CD4-positive, alpha-beta T cell treated with Interleukin-4 for 1 hour (primary cell): ENCODE measurements around the gene SLC25A27.
"Not testable (repeated sequence)": the region's sequence is repeated elsewhere in the genome, so short reads cannot be mapped to it uniquely, and the experiment has no call there.

Experiments used
- DNase-seq, 2 donors: peaks; one replicate each; pipeline ENCODE4 v3.0.0-alpha.2; 2020 to 2022

Gene SLC25A27, protein sequence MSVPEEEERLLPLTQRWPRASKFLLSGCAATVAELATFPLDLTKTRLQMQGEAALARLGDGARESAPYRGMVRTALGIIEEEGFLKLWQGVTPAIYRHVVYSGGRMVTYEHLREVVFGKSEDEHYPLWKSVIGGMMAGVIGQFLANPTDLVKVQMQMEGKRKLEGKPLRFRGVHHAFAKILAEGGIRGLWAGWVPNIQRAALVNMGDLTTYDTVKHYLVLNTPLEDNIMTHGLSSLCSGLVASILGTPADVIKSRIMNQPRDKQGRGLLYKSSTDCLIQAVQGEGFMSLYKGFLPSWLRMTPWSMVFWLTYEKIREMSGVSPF

DNA sequence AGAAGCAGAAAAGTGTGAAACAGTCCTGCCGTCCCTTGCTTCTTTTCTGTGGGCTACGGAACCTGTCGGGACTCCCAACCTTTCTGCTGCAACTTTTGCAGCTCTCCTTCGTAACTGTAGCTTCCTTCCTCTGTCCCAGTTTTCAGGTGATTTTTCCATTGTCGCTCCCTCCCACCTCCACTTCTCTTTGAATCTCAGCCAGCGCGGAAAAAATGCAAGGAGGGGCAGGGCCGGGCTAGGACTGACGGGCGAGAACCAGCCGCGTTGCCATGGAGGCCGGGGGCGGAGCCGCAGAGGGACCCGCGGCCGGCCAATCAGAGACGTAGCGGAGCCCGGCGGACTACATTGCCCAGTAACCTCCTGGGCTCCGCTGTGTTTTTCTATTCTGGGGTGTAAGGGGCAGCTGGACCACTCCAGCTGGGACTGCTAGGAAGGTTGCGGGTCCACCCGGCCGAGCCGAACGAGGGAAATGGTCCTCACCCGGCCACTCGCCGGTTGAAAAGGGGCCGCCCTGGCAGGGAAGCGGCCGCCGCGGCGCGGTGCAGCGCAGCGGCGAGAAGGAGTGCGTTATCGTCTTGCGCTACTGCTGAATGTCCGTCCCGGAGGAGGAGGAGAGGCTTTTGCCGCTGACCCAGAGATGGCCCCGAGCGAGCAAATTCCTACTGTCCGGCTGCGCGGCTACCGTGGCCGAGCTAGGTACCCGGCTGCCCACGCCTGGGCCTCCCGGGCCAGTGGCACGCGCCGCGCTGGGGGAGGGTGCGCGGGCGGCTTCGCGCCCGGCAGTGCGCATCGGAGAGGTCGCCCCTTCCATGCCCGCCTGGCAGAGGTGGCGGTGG is at the start of gene SLC25A27, which contains the start of gene CYP39A1:
Gene SLC25A27, plus strand, starts transcription at position 373 of the 836 bp plus-strand sequence. Its CDS starts 218 bp downstream, at position 591.
Gene CYP39A1, minus strand, starts transcription at position 216 of the 836 bp plus-strand sequence. CDS start 236 bp downstream, outside the sequence.
- DNase-seq, result peak; percentile 74 to 81

DNA sequence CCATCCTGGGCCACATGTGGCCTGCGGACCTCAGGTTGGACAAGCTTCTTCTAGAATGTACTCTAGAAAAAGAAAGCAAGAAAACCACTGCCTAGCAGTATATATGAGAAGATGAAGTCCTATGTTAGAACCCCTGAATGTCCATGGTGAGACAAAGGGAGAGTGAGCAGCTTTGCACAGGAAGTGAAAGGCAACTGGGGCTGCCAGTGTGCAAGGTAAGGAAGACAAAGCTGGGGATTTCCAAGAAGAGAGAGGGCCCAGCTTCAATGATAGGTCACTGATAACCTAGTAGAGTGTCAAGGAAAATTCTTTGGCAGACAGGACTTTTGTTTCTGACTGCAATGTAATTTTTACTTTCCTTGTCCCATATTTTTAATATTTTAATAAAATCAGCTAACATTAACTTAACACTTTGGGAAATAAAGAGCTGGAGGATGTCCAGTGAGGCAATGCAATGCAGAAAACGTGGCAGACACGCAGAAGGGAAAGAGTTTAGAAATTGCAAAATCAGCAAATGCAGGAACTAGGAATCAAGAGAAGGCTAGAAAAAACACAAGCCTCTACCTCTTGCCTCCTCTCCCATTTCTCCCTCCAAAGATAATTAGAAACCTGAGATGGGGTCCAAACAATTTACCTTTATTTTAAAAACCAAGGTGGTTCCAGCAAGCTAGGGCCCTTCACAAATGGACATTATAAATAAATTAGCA is 47.5 kb upstream of the SLC25A27 start:
- no peak for DNase-seq

DNA sequence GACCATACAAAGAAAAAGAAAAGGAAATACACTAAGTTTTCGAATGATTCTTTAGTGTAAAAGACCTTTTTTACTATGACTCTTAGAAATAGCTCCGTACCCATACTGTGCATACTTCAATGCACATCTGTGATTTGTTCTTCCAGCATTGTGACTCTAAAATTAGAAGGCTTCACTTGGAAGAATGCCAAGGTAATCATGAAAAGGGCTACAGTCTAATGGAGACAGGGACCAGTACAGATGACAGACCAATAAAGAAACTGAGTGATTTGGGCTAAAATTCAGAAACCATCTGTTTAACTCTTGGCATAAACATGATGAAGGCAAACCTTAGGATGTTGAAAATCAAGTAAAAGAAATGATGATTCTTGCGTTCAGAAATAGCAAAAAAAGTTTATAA is 46.4 kb upstream of the SLC25A27 start:
- no peak for DNase-seq

DNA sequence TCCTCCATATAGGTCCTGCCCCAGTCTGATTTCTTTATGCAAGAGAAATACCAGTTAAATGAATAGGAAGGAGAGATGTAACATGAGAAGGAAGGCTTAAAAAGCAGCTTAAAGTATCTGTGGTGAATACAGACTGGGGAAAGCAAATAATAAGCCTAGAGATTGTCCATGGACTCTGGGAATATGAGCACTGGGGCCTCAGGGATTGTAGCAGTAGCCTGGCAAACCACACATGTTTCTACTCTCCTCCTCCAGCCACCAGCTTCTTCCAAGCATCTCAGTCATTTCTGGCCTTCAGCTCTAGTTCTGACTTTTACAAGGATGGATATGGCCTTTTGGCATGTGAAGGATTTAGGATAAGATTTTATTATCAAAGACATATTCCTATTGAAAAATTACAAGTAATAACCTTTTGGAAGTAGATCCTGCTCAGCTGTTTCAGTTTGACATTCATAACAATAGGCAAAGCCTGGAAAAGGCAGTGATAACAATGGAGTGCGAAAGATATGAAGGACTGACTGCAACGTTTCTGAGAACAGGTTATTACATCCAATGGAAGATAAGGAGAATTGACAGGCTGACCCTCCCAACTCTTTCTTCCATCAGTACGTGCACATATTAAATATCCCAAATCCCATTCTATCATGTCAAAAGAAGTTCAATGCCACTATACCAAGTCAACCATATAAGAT is 41.8 kb upstream of the SLC25A27 start:
- no peak for DNase-seq

DNA sequence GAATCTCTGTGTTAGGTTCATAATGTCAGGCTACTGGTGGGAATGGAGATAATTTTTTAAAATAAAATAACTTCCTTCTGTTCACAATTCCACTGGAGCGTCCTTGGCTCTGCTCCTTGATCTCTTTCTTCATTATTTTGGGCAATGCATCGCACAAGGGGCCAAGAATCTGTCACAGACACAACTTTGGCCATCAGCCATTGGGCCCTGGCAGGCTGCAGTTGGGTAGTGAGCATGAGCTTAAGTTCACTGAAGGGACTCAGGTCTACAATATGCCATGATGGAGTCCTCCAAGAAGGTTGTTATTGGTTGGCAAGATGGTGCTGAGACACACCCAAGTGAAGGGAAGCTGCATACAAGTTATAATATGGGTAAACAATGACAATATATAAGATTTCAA is 40.1 kb upstream of the SLC25A27 start:
- no peak for DNase-seq

DNA sequence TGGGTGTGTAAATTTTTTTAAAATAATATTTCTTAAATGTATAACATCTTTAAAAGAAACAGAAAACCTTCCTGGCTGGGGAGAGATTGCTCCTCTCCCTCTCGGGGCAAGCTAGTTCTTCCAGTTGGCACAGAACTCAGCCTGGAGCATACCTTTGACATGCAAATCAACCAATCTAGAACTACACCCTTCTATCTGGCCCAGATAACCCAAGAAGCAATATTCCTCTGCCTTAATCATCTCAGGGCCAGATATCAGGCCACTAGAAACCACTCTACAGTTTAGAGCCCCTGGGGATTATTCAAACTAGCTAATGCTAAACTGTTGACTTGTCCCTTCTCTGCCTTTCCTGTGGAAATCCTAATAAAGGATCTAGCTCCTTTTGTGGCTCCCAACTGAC is 34.0 kb upstream of the SLC25A27 start:
- DNase-seq, result no peak

DNA sequence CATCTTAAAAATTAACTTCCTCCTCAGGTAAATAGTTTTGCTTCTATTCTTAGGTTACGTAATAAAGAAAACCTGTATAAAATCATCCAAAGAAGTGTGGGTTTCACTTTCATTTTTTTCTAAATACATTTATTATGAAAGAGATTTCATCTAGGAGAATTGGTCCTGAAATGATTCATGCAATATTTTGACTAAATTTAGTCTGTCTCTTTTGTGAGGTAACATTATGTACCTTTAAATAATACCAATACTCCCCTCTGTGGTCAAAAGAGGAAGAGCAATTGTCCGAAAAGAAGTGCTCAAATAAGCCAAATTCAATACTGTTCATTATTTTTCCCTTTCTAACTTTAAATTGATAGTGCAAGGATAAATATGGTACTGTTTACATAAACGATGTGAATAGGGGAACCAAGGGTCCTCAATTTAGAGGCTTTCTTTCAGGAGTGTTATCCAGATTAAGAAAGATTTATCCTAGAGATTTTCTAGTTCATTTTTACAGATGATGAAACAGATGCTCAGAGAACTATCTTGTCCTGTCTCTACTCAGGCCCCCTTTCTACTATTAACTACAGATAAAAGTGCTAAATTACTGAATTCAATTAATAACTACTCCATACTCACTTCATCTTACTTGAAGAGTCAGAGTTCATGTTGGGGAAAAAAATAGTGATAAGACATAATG is 26.4 kb upstream of the SLC25A27 start:
- peak in 1 of 2 donors; percentile 38 for DNase-seq

DNA sequence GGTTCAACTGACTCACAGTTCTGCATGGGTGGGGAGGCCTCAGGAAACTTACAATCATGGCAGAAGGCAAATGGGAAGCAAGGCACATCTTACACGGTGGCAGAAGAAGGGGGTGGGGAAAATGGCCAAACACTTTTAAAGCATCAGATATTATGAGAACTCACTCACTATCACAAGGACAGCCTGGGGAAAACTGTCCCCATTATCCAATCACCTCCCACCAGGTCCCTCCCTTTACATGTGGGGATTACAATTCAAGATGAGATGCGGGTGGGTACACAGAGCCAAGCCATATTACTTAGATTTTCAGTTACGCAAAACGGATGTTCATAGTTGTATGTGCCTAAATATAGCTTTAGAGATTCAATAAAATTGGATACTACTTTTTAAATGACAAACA is 25.8 kb upstream of the SLC25A27 start:
- DNase-seq, result no peak

DNA sequence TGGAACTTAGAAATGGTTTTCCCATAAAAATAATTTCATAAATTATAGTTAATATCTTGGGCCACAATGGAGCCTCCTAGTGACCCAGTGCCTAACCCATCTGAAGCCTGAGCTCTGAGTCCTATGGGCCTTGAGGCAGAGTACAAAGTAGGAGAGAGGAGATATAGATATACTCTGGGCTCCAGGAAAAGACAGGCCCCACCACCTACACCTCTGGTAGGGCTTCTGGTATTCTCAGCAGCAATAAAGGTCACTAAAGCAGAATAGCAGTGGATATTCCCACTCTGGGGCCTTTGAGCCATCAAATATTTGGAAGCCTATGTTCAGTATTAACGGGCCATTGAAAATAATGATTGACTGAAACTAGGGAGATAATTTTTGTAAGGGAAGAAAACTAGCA is 24.3 kb upstream of the SLC25A27 start:
- no peak for DNase-seq

DNA sequence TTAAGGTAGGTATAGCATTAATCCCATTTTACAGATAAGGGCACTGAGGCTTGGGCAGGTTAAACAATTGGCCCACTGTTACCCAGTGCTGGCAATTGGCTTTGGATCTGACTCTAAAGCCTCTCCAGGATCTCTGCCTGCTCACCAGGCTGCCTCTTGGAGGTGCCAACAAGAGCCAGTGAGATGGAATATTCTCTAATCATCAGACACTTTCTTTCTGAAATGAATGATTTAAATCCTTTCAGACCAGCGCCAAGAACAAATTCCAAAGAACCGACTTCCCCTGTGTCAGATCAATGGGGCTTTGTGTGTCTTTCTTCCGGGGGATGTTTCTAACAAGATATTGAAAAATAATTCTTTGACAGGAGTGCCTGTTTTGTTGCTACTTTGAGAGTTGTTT is 23.8 kb upstream of the SLC25A27 start:
- no peak for DNase-seq

DNA sequence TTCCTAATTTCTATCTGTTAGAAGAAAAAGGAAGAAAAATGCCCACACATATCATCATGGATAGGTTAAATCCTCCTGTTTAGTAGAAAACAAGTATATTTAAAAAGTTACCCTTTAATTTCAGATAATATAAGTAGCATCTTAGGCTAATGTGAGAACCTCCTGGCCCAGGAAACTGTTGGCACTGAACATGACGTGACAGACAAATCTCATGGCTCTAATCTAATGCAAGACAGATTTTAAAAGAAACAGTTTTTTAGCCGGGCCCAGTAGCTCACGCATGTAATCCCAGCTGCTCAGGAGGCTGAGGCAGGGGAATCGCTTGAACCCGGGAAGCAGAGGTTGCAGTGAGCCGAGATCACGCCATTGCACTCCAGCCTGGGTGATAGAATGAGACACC is 23.1 kb upstream of the SLC25A27 start:
- DNase-seq, result no peak

DNA sequence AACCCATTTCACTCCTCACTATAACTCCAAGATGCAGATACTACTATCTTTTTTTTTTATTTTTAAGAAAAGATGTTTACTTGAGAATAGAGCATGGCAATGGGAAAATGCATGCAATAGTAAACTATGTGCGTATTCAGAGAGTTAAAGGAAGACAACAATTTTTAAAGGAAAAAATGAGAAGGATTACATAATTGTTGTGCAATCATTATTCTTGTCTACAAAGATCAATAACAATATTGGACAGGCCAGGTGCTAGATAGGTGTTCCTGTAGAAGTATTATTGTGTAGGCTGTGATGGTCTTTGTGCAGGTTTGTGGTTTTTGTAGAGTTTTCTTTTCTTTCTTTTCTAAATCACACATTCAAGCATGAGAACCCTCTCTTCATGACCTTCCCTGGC is 20.7 kb upstream of the SLC25A27 start:
- DNase-seq, result no peak

DNA sequence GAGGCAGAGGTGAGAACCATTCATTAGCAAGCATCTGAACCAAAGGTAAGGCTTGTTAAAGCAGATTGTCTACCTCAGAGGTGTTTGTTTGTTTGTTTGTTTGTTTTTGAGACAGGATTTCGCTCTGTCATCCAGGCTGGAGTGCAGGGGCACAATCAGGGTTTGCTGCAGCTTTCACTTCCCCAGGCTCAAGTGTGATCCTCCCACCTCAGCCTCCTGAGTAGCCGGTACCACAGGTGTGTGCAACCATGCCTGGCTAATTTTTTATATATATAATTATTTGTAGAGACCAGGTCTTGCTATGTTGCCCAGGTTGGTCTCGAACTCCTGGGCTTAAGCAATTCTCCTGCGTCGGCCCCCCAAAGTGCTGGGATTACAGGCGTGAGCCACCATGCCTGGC is 17.3 kb upstream of the SLC25A27 start:
- no peak for DNase-seq

DNA sequence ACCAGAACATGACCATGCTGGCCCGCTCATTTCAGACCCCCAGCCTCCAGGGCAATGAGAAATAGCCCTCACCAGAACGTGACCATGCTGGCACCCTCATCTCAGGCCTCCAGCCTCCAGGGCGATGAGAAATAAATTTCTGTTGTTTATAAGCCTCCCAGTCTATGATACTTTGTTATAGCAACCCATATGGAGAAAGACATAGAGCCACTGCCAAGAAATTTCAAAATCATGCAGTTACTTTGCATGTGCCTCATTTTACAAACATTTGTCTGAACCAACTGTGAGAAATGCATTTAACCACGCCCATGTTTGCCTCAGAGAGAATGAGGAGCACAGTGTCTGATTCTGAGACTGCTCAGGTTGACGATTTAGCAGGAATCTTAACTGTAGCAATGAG is 15.6 kb upstream of the SLC25A27 start:
- DNase-seq, result no peak

DNA sequence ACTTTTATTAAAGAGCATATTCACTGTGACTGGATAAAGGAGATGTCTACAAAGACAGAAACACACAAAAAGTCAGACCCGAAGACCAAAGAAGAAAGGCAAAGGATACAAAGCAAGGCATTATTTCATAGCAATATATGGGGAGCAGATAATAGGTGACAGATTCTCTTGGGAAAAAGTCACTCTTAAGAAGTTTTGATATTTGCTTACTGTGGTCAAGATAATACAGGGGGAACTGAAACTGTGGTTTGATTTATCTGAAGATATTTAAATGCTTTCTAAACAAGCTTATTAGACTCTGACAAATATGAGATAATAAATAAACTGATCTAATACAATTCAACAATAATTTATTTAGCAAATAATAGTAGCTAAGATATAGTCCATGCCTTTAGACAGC is 14.8 kb upstream of the SLC25A27 start:
- DNase-seq, result no peak

DNA sequence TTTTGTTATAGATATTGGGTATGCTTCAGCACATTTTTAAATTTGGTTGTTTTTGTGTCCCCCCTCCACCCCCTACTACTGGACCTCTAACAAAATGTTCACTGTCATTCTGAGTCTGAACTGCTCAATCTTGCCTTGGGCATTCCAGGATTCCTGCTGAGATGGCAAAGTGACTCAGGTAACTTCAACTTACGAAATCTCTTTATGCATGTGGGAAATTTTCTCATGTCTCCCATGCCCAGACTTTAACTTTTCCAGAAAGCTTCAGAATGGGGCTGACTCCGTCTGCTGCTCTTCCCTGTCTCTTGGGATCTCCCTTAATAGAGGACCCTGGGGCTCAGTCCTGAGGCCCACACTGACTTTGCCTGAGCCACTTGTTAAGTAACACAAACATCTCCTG is 14.1 kb upstream of the SLC25A27 start:
- no peak for DNase-seq

DNA sequence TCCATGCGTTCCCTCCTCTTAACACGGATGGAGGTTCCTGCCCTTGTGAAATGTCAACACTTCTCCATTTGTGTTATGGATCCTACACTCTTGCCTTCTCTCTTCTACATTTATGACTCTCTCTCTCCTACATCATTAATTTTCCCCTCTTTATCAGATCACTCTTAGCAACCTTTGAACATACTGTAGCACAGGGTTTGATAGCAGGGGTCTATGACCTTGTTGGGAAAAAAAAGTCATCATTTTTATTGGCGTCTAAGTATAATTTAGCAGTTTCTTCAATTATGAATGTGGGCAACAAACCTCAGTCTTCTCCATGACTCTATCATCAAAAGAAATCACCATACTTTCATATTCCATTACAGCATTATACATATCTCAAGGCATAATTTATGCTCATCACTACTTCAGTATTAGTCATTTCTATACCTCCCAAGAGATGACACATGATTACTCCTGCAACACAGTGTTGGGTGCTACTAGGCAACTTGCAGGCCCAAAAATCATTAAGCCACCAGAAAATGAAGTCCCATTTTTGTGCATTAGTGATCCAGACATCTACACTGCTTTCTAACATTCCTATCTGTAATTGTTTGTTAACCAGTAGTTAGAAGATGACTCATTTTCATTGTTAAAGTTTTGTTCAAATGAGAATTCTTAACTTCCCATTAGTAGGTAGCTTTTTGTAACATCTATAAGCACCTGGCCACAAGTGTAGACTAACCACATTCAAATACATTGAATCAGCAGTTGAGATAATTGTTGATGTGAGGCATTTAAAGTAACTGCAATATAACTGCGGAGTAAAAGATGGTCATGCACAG is 9.6 kb upstream of the SLC25A27 start:
- DNase-seq, result no peak

DNA sequence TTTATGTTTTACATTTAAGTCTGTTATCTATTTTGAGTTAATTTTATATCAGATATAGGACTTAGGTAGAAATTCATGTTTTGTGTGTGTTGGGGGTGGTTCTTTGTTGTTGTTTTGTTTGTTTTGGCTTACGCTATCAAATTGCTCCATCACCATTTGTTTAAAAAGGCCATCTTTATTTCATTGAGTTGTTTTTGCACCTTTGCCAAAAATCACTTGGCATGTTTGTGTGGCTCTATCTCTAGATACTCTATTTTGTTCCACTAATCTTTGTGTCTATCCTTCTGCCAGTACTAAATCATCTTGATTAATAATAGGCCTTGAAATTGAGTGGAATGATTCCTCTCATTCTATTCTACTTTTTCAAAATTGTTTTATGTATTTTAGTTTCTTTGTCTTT is 7.5 kb upstream of the SLC25A27 start:
- no peak for DNase-seq

DNA sequence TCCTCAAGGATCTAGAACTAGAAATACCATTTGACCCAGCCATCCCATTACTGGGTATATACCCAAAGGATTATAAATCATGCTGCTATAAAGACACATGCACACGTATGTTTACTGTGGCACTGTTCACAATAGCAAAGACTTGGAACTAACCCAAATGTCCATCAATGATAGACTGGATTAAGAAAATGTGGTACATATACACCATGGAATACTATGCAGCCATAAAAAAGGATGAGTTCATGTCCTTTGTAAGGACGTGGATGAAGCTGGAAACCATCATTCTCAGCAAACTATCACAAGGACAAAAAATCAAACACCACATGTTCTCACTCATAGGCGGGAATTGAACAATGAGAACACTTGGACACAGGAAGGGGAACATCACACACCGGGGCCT is 4.7 kb upstream of the SLC25A27 start:
- DNase-seq, result not testable (repeated sequence)

DNA sequence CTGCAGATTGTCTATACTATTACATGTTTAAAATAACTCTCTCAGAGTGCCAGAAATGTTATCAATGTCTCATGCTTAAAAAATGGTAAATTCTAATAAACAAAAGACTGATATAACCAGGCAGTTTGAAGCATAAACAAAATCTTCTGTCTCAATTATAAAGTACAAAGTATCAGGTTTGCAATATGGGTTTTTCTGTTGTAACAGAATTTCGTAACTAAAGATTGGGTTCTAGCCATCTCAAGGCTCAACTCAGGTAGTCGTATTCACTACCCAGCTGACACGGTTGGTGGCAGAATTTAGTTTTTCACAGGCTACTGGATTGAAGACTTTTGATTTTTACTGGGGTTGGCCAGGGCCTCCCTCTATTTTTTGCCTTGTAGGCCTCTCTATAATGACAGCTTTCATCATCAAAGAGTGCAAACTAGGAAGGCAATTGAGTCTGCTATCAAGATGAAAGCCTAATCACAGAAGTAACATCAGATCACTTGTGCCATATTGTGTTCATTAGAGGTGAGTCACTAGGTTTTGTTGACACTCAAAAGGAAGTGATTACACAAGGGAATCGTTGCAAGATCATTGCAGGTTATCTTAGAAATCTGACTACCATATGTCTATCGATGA is 3.8 kb upstream of the SLC25A27 start:
- DNase-seq, result no peak

DNA sequence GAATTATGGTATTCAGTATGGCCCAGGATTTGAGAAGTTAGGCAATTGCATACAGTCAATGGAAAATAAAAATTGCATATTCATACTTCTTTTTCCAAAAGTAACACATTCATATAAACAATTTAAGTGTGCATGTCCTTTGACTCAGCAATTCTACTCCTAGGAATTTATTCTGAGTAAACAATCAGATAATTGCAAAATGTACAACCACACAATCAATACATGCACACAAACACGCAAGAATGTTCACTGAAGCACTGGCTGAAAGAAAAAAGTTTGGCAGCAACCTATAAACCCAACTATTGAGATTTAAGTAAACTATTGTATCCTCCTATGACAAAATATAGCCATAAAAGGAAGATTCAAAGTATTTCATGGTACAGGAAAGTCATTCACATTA is 1.8 kb upstream of the SLC25A27 start:
- no peak for DNase-seq
